CD4-positive, alpha-beta T cell treated with Interleukin-4 for 4 hours (primary cell): ENCODE data around the gene LRTM2.
"Not testable (repeated sequence)": the region's sequence is repeated elsewhere in the genome, so short reads cannot be mapped to it uniquely, and the experiment has no call there.

Experiments
- DNase-seq: peaks from one replicate; pipeline ENCODE4 v3.0.0-alpha.2; 2020

LRTM2 gene

GRCh38 chr12:1812650-1813302 is 7.6 kb upstream of the LRTM2 start:
- DNase-seq = peak; percentile 16

GRCh38 chr12:1814266-1814665 is 6.1 kb upstream of the LRTM2 start:
- DNase-seq = no peak

GRCh38 chr12:1815108-1815507 is 5.3 kb upstream of the LRTM2 start:
- no peak for DNase-seq

GRCh38 chr12:1815814-1816729 is 4.3 kb upstream of the LRTM2 start:
- no peak for DNase-seq

- DNase-seq = no peak
Measured at GRCh38 chr12:1816730-1817348, 3.5 kb upstream of the LRTM2 start.

- DNase-seq = not testable (repeated sequence)
Measured at GRCh38 chr12:1817928-1818327, 2.4 kb upstream of the LRTM2 start.

- DNase-seq = no peak
Measured at GRCh38 chr12:1819050-1819449, 1.3 kb upstream of the LRTM2 start.

GRCh38 chr12:1819571-1819970 is 794 bp upstream of the LRTM2 start:
- no peak for DNase-seq

- DNase-seq = no peak
Measured at GRCh38 chr12:1820896-1821291, 529 bp downstream of the LRTM2 start.

GRCh38 chr12:1821805-1822204 is 1.4 kb downstream of the LRTM2 start:
- no peak for DNase-seq

GRCh38 chr12:1822699-1823098 is 2.3 kb downstream of the LRTM2 start:
- no peak for DNase-seq

- DNase-seq = no peak
Measured at GRCh38 chr12:1823237-1823636, 2.9 kb downstream of the LRTM2 start.

- no peak for DNase-seq
Measured at GRCh38 chr12:1825382-1826102, 5.2 kb downstream of the LRTM2 start.

- DNase-seq = no peak
Measured at GRCh38 chr12:1826401-1826800, 6.0 kb downstream of the LRTM2 start.

GRCh38 chr12:1826867-1827705 is 6.7 kb downstream of the LRTM2 start:
- no peak for DNase-seq

- DNase-seq = no peak
Measured at GRCh38 chr12:1827826-1828805, 7.8 kb downstream of the LRTM2 start.

GRCh38 chr12:1828856-1829255 is 8.5 kb downstream of the LRTM2 start:
- no peak for DNase-seq

- DNase-seq = no peak
Measured at GRCh38 chr12:1829306-1829900, 9.0 kb downstream of the LRTM2 start.

GRCh38 chr12:1830401-1830845 is 10.1 kb downstream of the LRTM2 start:
- DNase-seq = no peak
